Naive thymus-derived CD4-positive, alpha-beta T cell (primary cell): ENCODE measurements around the gene WDR37. TPM values are rescaled to one million over a fixed set of nuclear protein-coding genes. Genes with fewer than 3 reads are reported as not detected.
A peak's percentile ranks its signal among the peaks of the same experiment; 100 is the strongest.

Experiments
- ATAC-seq: fragments of 150-1000 bp; cut with Tn5 transposase; 2 replicates; pipeline ENCODE4 v1.10.0; 2021; ENCODE audit warnings: mild to moderate bottlenecking, moderate library complexity
- CTCF ChIA-PET: fragments of 350-600 bp; sonication (Branson Sonifier 250); formaldehyde crosslinking; loops from one replicate; lab custom pipeline; 2021; ENCODE audit warnings: antibody characterized with exemption; lab: Charles Lee
- POLR2A ChIA-PET: fragments of 350-600 bp; sonication (Branson Sonifier 250); formaldehyde crosslinking; loops from one replicate; lab custom pipeline; 2021; ENCODE audit warnings: antibody characterized with exemption, inconsistent platforms; lab: Charles Lee
- DNase-seq, 9 donors: peaks; one replicate each; pipeline versions ENCODE4 v3.0.0 to v3.0.0-alpha.2; 2020 to 2022; ENCODE audit warnings: mixed read lengths in 1 of 9
- H3K27ac ChIP-seq: one replicate; pipeline ENCODE4 v1.7.0; 2013; ENCODE audit warnings: mild to moderate bottlenecking, low read depth, low read length, moderate library complexity
- H3K27me3 ChIP-seq, 2 donors: one replicate each; pipeline ENCODE4 v1.7.0; 2013; ENCODE audit warnings: low read length in 2 of 2, mild to moderate bottlenecking in 2 of 2, moderate library complexity in 2 of 2; ENCODE audit not compliant: control insufficient read depth in 2 of 2, insufficient read depth in 2 of 2
- H3K36me3 ChIP-seq, 3 experiments: 1 replicate in 2 of 3; 2 replicates in 1 of 3; pipeline ENCODE4 v1.7.0; 2013; ENCODE audit warnings: low read length in 3 of 3, mild to moderate bottlenecking in 3 of 3, moderate library complexity in 1 of 3; ENCODE audit not compliant: insufficient read depth in 3 of 3, control insufficient read depth in 2 of 3
- H3K4me1 ChIP-seq, 2 donors: one replicate each; pipeline ENCODE4 v1.7.0; 2013; ENCODE audit warnings: low read length in 2 of 2, mild to moderate bottlenecking in 2 of 2, moderate library complexity in 1 of 2; ENCODE audit not compliant: control insufficient read depth in 2 of 2, insufficient read depth in 2 of 2
- H3K4me3 ChIP-seq: 2 replicates; pipeline ENCODE4 v1.7.0; 2013; ENCODE audit warnings: mild to moderate bottlenecking, low read length
- H3K9me3 ChIP-seq, 3 experiments: 1 replicate in 2 of 3; 2 replicates in 1 of 3; pipeline ENCODE4 v1.7.0; 2013; ENCODE audit warnings: low read length in 3 of 3; ENCODE audit not compliant: control insufficient read depth in 2 of 3
- H3K27ac Mint-ChIP-seq, 9 donors: one replicate each; pipeline ENCODE4 v1.8.0; 2020 to 2022; ENCODE audit warnings: mixed read lengths in 9 of 9, mild to moderate bottlenecking in 8 of 9, moderate library complexity in 5 of 9, inconsistent platforms in 2 of 9
- H3K27me3 Mint-ChIP-seq, 5 donors: one replicate each; pipeline ENCODE4 v1.8.0; 2021 to 2022; ENCODE audit warnings: mixed read lengths in 5 of 5, mild to moderate bottlenecking in 1 of 5
- H3K36me3 Mint-ChIP-seq, 5 donors: one replicate each; pipeline ENCODE4 v1.8.0; 2020 to 2022; ENCODE audit warnings: mixed read lengths in 5 of 5, mild to moderate bottlenecking in 3 of 5, inconsistent platforms in 1 of 5
- H3K4me1 Mint-ChIP-seq, 7 donors: one replicate each; pipeline ENCODE4 v1.8.0; 2020 to 2022; ENCODE audit warnings: mixed read lengths in 7 of 7, mild to moderate bottlenecking in 3 of 7, inconsistent platforms in 1 of 7
- H3K4me3 Mint-ChIP-seq, 10 donors: one replicate each; pipeline ENCODE4 v1.8.0; 2020 to 2022; ENCODE audit warnings: mild to moderate bottlenecking in 10 of 10, mixed read lengths in 10 of 10, moderate library complexity in 6 of 10, inconsistent platforms in 2 of 10
- H3K9me3 Mint-ChIP-seq, 11 donors: one replicate each; pipeline ENCODE4 v1.8.0; 2020 to 2022; ENCODE audit warnings: mixed read lengths in 11 of 11, mild to moderate bottlenecking in 4 of 11, inconsistent platforms in 1 of 11, moderate library complexity in 1 of 11
- intact Hi-C, 2 donors: fragments of 100-400 bp; cut with micrococcal nuclease; formaldehyde crosslinking; loops; one replicate each; pipeline ENCODE4 v1.15.1; 2023
- polyA plus RNA-seq, 2 donors: library from polyadenylated mRNA; unstranded; fragments of 300-500 nt; fragmentation: Illumina TruSeq; gene quantifications; one replicate each; pipeline ENCODE4 v1.2.3, GENCODE V29; 2021
- total RNA-seq, 6 experiments: library from RNA in 5 of 6; stranded (reverse) in 5 of 6; gene quantifications; 1 replicate in 5 of 6; 2 replicates in 1 of 6; pipeline ENCODE4 v1.2.3 and lab custom pipeline; 2021 to 2026

The WDR37 gene
- total and polyA plus RNA-seq, 7 experiments from 2014 or later = 16.9 to 52.6 (median 35.8) TPM

DNA sequence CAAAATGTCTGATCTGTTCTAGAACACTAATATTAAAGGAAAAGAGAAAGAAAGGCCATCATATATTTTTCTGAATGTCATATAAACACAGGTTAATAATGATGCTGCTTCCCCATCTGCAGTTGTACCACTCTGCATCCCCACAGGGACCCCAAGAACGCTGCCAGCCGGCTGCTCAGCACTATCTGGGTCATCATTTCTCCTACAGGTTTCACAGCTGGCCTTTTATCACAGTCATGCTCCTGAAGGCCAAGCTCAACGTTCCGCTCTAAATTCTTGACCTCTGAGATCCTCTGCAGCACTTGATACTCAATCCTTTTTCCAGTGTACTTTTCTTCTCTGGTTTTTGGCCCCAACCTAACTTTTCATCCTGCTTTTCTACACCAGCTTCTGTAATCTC, 12.0 kb upstream of the WDR37 start:
- Histone ChIP-seq H3K9me3 (no peaks in the 10 kb centered on the region), H3K4me1 (peaks cover 27% of the 10 kb centered on the region in 2 donors), H3K27ac (peak overlapping the region; percentile 54), H3K36me3 (peaks cover 0 to 17% (median 4%) of the 10 kb centered on the region in 3 experiments), H3K4me3 (peak overlapping the region; percentile 30), H3K27me3 (no peaks in the 10 kb centered on the region)
- ATAC-seq = no peak
- peaks cover 0 to 2% (median 0%) of the 10 kb centered on the region in 11 donors for H3K9me3 Mint-ChIP-seq
- H3K27ac Mint-ChIP-seq = peak overlapping the region; percentile 68 to 96 (median 88)
- H3K27me3 Mint-ChIP-seq = no peaks in the 10 kb centered on the region
- H3K4me3 Mint-ChIP-seq = peak overlapping the region; percentile 70 to 86 (median 82)
- H3K4me1 Mint-ChIP-seq = peaks cover 30 to 48% (median 42%) of the 10 kb centered on the region in 7 donors
- peaks cover 4 to 30% (median 6%) of the 10 kb centered on the region in 5 donors for H3K36me3 Mint-ChIP-seq
- POLR2A ChIA-PET = interaction anchor here (0.6 to 1.9 kb wide), 7 partner anchors 8 to 84 kb away, joined by 3 to 5 read pairs (median 3); no protein-coding TSS in a partner anchor
- CTCF ChIA-PET = interaction anchor here (0.6 kb wide), 1 partner anchor 19 kb away, joined by 3 read pairs; no protein-coding TSS in a partner anchor
- intact Hi-C loops = loop anchor here in 1 of 2 donors (10.0 kb wide), 1 partner anchor 559 kb away; no protein-coding TSS in a partner anchor
- no peak for DNase-seq

DNA sequence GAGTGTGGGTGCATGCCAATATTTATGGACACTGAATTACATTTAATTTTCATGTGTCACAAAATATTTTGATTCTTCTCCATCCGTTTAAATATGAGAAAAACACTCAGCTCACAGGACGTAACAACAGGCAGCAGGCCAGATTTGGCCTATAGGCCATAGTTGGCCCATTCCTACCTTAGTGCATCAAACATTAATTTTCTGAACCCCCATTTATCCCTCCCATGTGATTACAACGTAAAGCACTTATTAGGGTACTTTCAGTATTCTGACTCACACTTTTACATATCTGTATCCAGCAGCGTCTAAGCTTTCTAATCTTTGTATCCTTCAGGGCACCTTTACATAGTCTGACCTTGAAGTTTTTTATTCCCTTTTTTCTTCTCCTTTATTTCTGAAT, 11.2 kb upstream of the WDR37 start:
- DNase-seq (no peak), ATAC-seq (no peak)
- ChIA-PET CTCF (no interaction called here), POLR2A (interaction anchor here (0.6 to 1.6 kb wide), 6 partner anchors 11 to 57 kb away, joined by 3 to 6 read pairs (median 4); partner anchors contain the start of genes GTPBP4 and WDR37)
- H3K27me3 Mint-ChIP-seq = no peaks in the 10 kb centered on the region
- Histone ChIP-seq H3K27me3 (no peaks in the 10 kb centered on the region), H3K27ac (no peak overlapping the region), H3K4me3 (no peak overlapping the region), H3K4me1 (peaks cover 27% of the 10 kb centered on the region in 2 donors), H3K36me3 (peaks cover 0 to 13% (median 4%) of the 10 kb centered on the region in 3 experiments), H3K9me3 (no peaks in the 10 kb centered on the region)
- H3K36me3 Mint-ChIP-seq = peaks cover 3 to 30% (median 6%) of the 10 kb centered on the region in 5 donors
- peak overlapping the region; percentile 3 to 96 (median 88) for H3K27ac Mint-ChIP-seq
- peak overlapping the region in 8 of 10 donors; percentile 40 to 83 (median 69) for H3K4me3 Mint-ChIP-seq
- peaks cover 30 to 48% (median 44%) of the 10 kb centered on the region in 7 donors for H3K4me1 Mint-ChIP-seq
- peaks cover 0 to 2% (median 0%) of the 10 kb centered on the region in 11 donors for H3K9me3 Mint-ChIP-seq
- intact Hi-C loops = loop anchor here in 1 of 2 donors (10.0 kb wide), 1 partner anchor 560 kb away; no protein-coding TSS in a partner anchor

DNA sequence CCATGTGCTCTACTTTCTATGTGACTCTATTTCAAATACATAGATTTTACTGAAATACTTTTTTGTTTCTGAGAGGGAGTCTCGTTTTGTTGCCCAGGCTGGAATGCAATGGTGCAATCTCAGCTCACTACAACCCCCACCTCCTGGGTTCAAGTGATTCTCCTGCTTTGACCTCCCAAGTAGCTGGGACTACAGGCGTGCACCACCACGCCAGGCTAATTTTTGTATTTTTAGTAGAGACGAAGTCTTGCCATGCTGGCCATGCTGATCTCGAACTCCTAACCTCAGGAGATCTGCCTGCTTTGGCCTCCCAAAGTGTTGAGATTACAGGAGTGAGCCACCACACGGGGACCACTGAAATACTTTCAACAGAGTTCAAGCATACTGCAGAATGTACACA, 10.8 kb upstream of the WDR37 start:
- Histone ChIP-seq H3K27ac (peak overlapping the region; percentile 15), H3K36me3 (peaks cover 0 to 8% (median 4%) of the 10 kb centered on the region in 3 experiments), H3K9me3 (no peaks in the 10 kb centered on the region), H3K4me1 (peaks cover 31% of the 10 kb centered on the region in 2 donors), H3K4me3 (no peak overlapping the region), H3K27me3 (no peaks in the 10 kb centered on the region)
- H3K4me3 Mint-ChIP-seq = peak overlapping the region; percentile 9 to 83 (median 49)
- peak overlapping the region; percentile 68 to 96 (median 88) for H3K27ac Mint-ChIP-seq
- peaks cover 0 to 27% (median 6%) of the 10 kb centered on the region in 5 donors for H3K36me3 Mint-ChIP-seq
- intact Hi-C loops = loop anchor here in 1 of 2 donors (10.0 kb wide), 1 partner anchor 561 kb away; no protein-coding TSS in a partner anchor
- CTCF ChIA-PET = no interaction called here
- DNase-seq = no peak
- no peak for ATAC-seq
- H3K9me3 Mint-ChIP-seq = peaks cover 0 to 2% (median 0%) of the 10 kb centered on the region in 11 donors
- POLR2A ChIA-PET = interaction anchor here (1.0 to 1.6 kb wide), 7 partner anchors 11 to 57 kb away, joined by 3 to 6 read pairs (median 3); partner anchors contain the start of genes GTPBP4 and WDR37
- H3K4me1 Mint-ChIP-seq = peaks cover 30 to 50% (median 48%) of the 10 kb centered on the region in 7 donors
- H3K27me3 Mint-ChIP-seq = no peaks in the 10 kb centered on the region

DNA sequence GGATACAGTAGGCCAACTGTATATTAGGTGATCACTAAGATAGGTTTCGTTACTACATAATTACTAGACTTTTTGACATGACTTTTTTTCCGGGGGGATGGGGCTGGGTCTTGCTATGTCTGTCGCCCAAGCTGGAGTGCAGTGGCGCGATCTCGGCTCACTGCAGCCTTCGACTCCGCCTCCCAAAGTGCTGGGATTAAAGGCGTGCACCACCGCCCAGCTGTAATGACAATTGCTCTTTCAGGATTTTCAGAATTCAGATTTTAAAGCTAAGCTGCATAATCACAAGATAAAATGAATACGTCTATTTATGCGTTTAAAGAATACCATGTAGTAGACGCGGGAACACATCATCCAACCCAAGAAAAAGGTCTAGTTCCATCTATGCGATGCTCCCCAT, 8.2 kb upstream of the WDR37 start:
- Mint-ChIP-seq H3K4me1 (peaks cover 39 to 75% (median 70%) of the 10 kb centered on the region in 7 donors), H3K4me3 (peak overlapping the region; percentile 92 to 98 (median 94)), H3K36me3 (peaks cover 0 to 25% (median 6%) of the 10 kb centered on the region in 5 donors), H3K27ac (peak overlapping the region; percentile 95 to 99 (median 98)), H3K9me3 (peaks cover 0 to 2% (median 0%) of the 10 kb centered on the region in 11 donors), H3K27me3 (no peaks in the 10 kb centered on the region)
- Histone ChIP-seq H3K4me3 (peak overlapping the region; percentile 89), H3K4me1 (peaks cover 39 to 50% of the 10 kb centered on the region in 2 donors), H3K9me3 (no peaks in the 10 kb centered on the region), H3K27me3 (no peaks in the 10 kb centered on the region), H3K36me3 (peaks cover 0 to 5% (median 0%) of the 10 kb centered on the region in 3 experiments), H3K27ac (peak overlapping the region; percentile 99)
- DNase-seq (peak in 1 of 9 donors; percentile 14), ATAC-seq (no peak)
- CTCF ChIA-PET = no interaction called here
- intact Hi-C loops = loop anchor here (1.0 to 10.0 kb wide), 4 partner anchors 8 to 911 kb away; partner anchors contain the start of gene WDR37 (in 2 of the 2)
- POLR2A ChIA-PET = interaction anchor here (0.7 to 3.0 kb wide), 8 partner anchors 11 to 117 kb away, joined by 3 to 27 read pairs (median 8); partner anchors contain the start of genes GTPBP4 and LARP4B

DNA sequence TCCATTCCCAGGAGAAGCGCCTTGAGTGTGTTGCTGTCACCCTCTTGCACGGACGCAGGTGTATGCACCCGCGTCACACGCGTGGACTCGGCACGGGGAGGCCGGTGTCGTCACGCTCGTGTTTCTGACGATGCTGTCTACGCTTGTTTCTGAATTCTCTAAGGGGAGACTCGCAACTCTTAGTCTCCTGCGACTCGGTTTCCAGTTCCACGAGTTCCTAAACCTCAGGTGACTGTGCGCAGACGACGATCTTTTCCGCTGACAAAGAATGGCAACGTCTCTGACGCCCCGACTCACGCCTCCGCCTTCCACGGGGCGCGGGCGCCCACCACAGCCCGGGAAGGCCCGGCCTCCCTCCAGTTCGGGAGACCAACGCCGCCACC, 7.8 kb upstream of the WDR37 start:
- Mint-ChIP-seq H3K27me3 (no peaks in the 10 kb centered on the region), H3K27ac (peak overlapping the region; percentile 95 to 99 (median 98)), H3K4me3 (peak overlapping the region; percentile 92 to 98 (median 94)), H3K36me3 (peaks cover 0 to 22% (median 8%) of the 10 kb centered on the region in 5 donors), H3K4me1 (peaks cover 37 to 75% (median 70%) of the 10 kb centered on the region in 7 donors), H3K9me3 (peaks cover 0 to 2% (median 0%) of the 10 kb centered on the region in 11 donors)
- CTCF ChIA-PET = interaction anchor here (0.5 kb wide), 1 partner anchor 61 kb away, joined by 5 read pairs; no protein-coding TSS in a partner anchor
- Histone ChIP-seq H3K27ac (peak overlapping the region; percentile 99), H3K4me1 (peaks cover 35 to 50% of the 10 kb centered on the region in 2 donors), H3K9me3 (no peaks in the 10 kb centered on the region), H3K27me3 (no peaks in the 10 kb centered on the region), H3K4me3 (peak overlapping the region; percentile 89), H3K36me3 (peaks cover 0 to 6% (median 0%) of the 10 kb centered on the region in 3 experiments)
- intact Hi-C loops = loop anchor here (1.0 to 10.0 kb wide), 4 partner anchors 8 to 912 kb away; partner anchors contain the start of gene WDR37 (in 2 of the 2)
- ATAC-seq (peak; percentile 14), DNase-seq (peak in 6 of 9 donors; percentile 70 to 86 (median 78))
- POLR2A ChIA-PET = interaction anchor here (0.6 to 3.0 kb wide), 13 partner anchors 8 to 117 kb away, joined by 3 to 27 read pairs (median 4); partner anchors contain the start of genes GTPBP4 and LARP4B
